ENCODE data around the gene RIC8B.

Gene RIC8B

DNA sequence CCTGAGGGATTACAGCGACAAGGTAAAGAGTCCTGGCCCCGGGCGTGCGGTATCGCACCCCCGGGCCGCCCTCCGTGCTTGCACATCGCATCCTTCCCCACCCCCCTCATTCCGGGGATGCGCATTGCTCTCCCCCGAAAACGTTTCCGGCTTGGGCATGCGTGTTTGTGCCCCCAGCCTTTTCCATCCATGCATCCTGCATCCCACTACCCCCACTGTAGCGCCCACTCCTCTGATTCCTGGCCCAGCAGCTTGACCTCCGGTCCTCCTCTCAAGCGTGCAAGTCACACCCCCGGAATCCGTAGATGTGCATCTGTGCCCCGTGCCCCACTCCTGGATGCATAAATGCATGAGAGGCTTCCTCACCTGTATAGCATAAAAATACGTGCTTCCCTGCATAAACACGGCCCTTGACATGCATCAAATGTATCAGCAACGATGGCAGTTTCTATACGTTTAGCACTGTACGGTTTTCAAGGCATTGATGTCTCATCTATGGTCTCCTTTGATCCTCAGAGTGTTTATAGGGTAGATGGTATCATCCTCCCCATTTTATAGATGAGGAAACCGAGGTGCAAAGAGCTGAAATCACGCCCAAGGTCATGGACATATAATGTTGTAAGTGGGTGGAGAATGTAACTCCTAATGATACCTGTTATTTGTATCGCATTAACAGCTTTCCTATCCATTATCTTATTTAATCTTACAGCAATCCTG is 484 bp downstream of the RIC8B start:
- no peak for DNase-seq (ENCODE audit: low read depth)
- peak overlapping the region; percentile 85 for H3K4me3 ChIP-seq (ENCODE audit: low read depth, low read length)
- TF ChIP-seq, protein P1, sequence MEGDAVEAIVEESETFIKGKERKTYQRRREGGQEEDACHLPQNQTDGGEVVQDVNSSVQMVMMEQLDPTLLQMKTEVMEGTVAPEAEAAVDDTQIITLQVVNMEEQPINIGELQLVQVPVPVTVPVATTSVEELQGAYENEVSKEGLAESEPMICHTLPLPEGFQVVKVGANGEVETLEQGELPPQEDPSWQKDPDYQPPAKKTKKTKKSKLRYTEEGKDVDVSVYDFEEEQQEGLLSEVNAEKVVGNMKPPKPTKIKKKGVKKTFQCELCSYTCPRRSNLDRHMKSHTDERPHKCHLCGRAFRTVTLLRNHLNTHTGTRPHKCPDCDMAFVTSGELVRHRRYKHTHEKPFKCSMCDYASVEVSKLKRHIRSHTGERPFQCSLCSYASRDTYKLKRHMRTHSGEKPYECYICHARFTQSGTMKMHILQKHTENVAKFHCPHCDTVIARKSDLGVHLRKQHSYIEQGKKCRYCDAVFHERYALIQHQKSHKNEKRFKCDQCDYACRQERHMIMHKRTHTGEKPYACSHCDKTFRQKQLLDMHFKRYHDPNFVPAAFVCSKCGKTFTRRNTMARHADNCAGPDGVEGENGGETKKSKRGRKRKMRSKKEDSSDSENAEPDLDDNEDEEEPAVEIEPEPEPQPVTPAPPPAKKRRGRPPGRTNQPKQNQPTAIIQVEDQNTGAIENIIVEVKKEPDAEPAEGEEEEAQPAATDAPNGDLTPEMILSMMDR (IDR thresholded peaks at IDR 0.05; ENCODE audit: control insufficient read depth, extremely low read depth, insufficient read depth) = no peak

DNA sequence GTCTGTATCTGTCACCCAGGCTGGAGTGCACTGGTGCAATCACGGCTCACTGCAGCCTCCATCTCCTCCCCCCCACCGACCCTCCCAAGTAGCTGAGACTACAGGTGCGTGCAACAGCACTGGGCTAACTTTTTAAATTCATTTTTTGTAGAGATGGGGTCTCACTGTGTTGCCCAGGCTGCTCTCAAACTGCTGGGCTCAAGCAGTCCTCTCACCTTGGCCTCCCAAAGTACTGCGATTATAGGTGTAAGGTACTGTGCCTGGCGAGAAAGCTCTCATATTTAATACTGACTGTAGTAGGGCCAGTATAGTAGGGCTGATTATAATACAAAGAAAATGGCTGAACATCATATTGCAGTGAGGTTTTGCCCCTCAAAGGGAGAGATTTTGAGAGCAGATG is 2.4 kb downstream of the RIC8B start:
- no peak overlapping the region for H3K4me3 ChIP-seq (ENCODE audit: low read depth, low read length)
- DNase-seq (ENCODE audit: low read depth) = no peak
- TF ChIP-seq, protein P1 (IDR thresholded peaks at IDR 0.05; ENCODE audit: control insufficient read depth, extremely low read depth, insufficient read depth) = no peak

DNA sequence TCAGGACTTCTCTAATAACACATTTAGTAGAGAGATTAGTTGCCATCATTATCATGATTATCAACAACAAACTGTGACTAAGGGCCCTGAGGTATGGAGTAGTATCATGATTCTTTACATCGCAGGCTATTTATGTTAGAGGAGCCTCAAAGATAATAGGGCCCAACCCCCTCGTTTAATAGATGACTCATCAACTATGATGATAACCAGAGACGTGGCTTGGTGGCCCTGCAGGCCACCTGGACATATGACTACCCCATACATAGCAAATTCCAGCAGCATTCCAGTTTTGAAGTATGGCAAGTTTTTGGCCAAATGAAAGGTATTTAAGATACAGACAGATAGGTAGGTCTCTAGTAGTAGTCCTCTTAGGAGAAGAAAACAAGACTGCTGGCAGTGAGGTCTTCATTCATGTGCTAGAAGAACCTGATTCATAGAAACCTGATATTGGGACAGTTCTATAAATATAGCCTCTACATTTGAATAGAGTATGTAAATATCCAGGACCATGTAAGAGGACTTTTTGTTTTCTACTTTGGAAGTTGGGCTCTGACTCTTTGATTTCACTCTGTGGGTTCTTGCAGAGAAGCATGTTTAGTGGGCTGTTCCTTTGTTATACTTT is 5.6 kb downstream of the RIC8B start:
- H3K4me3 ChIP-seq (ENCODE audit: low read depth, low read length) = no peak overlapping the region
- TF ChIP-seq, protein P1 (IDR thresholded peaks at IDR 0.05; ENCODE audit: control insufficient read depth, extremely low read depth, insufficient read depth) = no peak
- no peak for DNase-seq (ENCODE audit: low read depth)

DNA sequence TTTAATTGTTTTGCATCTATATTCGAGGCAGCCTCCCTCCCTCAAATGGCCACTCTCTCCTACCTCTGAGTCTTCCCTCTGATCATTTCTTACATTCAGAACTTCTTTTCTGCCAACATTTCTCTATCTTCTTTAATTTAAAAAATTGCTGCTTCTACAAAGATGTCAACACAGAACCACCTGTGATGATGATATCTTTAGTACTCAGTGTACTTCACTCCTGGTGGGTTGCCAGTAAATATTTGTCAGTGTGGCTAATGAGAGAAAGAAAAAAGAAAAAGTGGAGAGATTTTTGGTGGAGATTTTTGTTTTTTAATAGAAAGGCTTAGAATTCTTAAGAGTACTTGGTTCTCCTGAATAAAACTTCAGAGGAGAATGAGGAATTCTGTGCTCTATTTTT is 8.1 kb downstream of the RIC8B start:
- TF ChIP-seq, protein P1 (IDR thresholded peaks at IDR 0.05; ENCODE audit: control insufficient read depth, extremely low read depth, insufficient read depth) = no peak
- peak; percentile 67 for DNase-seq (ENCODE audit: low read depth)
- H3K4me3 ChIP-seq (ENCODE audit: low read depth, low read length) = peak overlapping the region; percentile 39

DNA sequence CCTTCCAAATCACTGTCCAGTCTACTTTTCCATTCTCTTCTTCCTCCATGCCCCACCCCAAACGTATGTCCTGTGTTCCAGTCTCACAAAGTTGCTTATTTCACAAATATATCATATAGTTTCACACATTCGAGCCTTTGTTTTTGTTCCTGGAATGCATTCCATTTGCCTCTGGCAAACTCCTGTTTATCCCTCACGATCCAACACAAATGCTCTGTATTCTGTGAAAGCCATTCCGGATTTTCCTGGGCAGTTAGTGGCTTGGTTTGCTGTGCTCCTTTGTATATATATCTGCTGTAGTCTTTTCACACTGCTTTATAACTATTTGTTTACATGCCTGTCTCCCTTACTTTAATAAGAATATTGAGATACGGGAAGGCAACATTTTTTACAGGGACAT is 9.0 kb downstream of the RIC8B start:
- TF ChIP-seq, protein P1 (IDR thresholded peaks at IDR 0.05; ENCODE audit: control insufficient read depth, extremely low read depth, insufficient read depth) = no peak
- H3K4me3 ChIP-seq (ENCODE audit: low read depth, low read length) = peak overlapping the region; percentile 39
- no peak for DNase-seq (ENCODE audit: low read depth)

DNA sequence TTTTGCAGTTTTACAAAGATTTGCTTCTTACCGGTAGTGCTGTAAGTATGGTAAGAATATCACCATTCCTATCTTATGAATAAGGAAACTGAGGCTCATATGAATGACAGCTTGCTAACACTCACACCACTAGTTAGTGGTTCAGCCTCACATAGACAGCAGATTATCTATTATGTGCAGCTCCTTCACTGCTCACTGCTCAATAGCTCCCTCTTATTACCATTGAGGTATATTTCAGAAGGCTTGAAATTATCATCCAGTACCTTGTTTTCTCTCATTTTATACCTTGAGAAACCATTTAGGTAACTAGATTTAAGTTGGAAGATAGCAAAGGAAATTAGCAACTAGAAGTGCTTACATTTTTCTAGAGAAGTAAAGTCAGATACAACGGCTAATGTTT is 15.5 kb downstream of the RIC8B start:
- no peak for DNase-seq (ENCODE audit: low read depth)
- H3K4me3 ChIP-seq (ENCODE audit: low read depth, low read length) = no peak overlapping the region

More for the DNA sequence above, 15.5 kb downstream of the RIC8B start:
- TF ChIP-seq, protein P1 (IDR thresholded peaks at IDR 0.05; ENCODE audit: control insufficient read depth, extremely low read depth, insufficient read depth) = peak; percentile 58

Data from LNCaP clone FGC (cell line).